Keratinocyte (primary cell): ENCODE measurements around the gene ITSN1. TPM values are rescaled to one million over a fixed set of nuclear protein-coding genes. Genes with fewer than 3 reads are reported as not detected.

Experiments used
- DNase-seq: peaks from one replicate; pipeline ENCODE4 v3.0.0-alpha.2; 2011; ENCODE audit warnings: low read depth, missing footprints, low spot score
- FAIRE-seq: peaks from 2 replicates; lab custom pipeline; 2011; peaks lifted over from hg19 to GRCh38; lab: Jason Lieb, UNC
- H2AFZ ChIP-seq: 2 replicates; pipeline ENCODE4 v1.6.0; 2012; ENCODE audit warnings: low read length, control low read depth, inconsistent platforms; ENCODE audit not compliant: control insufficient read depth
- H3K27ac ChIP-seq: 2 replicates; pipeline ENCODE4 v1.5.1; 2011; ENCODE audit warnings: low read length; ENCODE audit not compliant: control insufficient read depth, insufficient read depth
- H3K27me3 ChIP-seq: 3 replicates; pipeline ENCODE4 v1.6.0; 2011; ENCODE audit warnings: low read length; ENCODE audit not compliant: control insufficient read depth, insufficient read depth; ENCODE audit errors: extremely low read depth
- H3K36me3 ChIP-seq, 2 experiments: 2 replicates in 1 of 2; 3 replicates in 1 of 2; pipeline ENCODE4 v1.5.1; 2011; ENCODE audit warnings: low read length in 2 of 2, mild to moderate bottlenecking in 1 of 2; ENCODE audit not compliant: control insufficient read depth in 2 of 2, insufficient read depth in 2 of 2; ENCODE audit errors: extremely low read depth in 1 of 2
- H3K4me1 ChIP-seq: 3 replicates; pipeline ENCODE4 v1.5.1; 2011; ENCODE audit warnings: low read length; ENCODE audit not compliant: control insufficient read depth, insufficient read depth; ENCODE audit errors: extremely low read depth
- H3K4me2 ChIP-seq: 3 replicates; pipeline ENCODE4 v1.6.0; 2011; ENCODE audit warnings: low read depth, low read length; ENCODE audit not compliant: control insufficient read depth, insufficient read depth; ENCODE audit errors: extremely low read depth
- H3K4me3 ChIP-seq, 3 experiments: fragments of 200-600 bp in 1 of 3; sonication (generic) in 1 of 3; 2 replicates in 2 of 3; 3 replicates in 1 of 3; pipeline ENCODE4 v1.5.1; 2011 to 2016; ENCODE audit warnings: low read length in 3 of 3, mild to moderate bottlenecking in 3 of 3, control low read depth in 2 of 3, inconsistent platforms in 1 of 3, low read depth in 1 of 3, mixed read lengths in 1 of 3, mixed run types in 1 of 3, moderate library complexity in 1 of 3; ENCODE audit not compliant: control insufficient read depth in 2 of 3, insufficient read depth in 2 of 3; ENCODE audit errors: extremely low read depth in 1 of 3
- H3K79me2 ChIP-seq: 2 replicates; pipeline ENCODE4 v1.6.0; 2012; ENCODE audit warnings: low read length; ENCODE audit not compliant: control insufficient read depth, insufficient read depth
- H3K9ac ChIP-seq: 3 replicates; pipeline ENCODE4 v1.6.0; 2011; ENCODE audit warnings: low read length; ENCODE audit not compliant: control insufficient read depth, insufficient read depth; ENCODE audit errors: extremely low read depth
- H3K9me1 ChIP-seq: 3 replicates; pipeline ENCODE4 v1.6.0; 2011; ENCODE audit warnings: low read length; ENCODE audit not compliant: control insufficient read depth, insufficient read depth; ENCODE audit errors: extremely low read depth
- H3K9me3 ChIP-seq: 2 replicates; pipeline ENCODE4 v1.5.1; 2012; ENCODE audit warnings: low read depth, low read length; ENCODE audit not compliant: control insufficient read depth
- H4K20me1 ChIP-seq: 3 replicates; pipeline ENCODE4 v1.6.0; 2011; ENCODE audit warnings: low read length; ENCODE audit not compliant: control insufficient read depth, insufficient read depth; ENCODE audit errors: extremely low read depth
- CTCF ChIP-seq, 3 experiments: IDR thresholded peaks in 1 of 3; conservative IDR thresholded peaks in 1 of 3; optimal IDR thresholded peaks in 1 of 3; 2 replicates in 2 of 3; 3 replicates in 1 of 3; pipeline versions ENCODE3 to v1.5.1; 2011; ENCODE audit warnings: low read length in 3 of 3, mild to moderate bottlenecking in 3 of 3, moderate library complexity in 2 of 3, control low read depth in 1 of 3, inconsistent platforms in 1 of 3; ENCODE audit not compliant: insufficient read depth in 2 of 3; ENCODE audit errors: extremely low read depth in 1 of 3
- EZH2 ChIP-seq: IDR thresholded peaks from one replicate; pipeline ENCODE4 v1.6.1; 2012; ENCODE audit warnings: inconsistent platforms, mild to moderate bottlenecking, low read length, moderate library complexity
- dilution Hi-C: fragments of 300-500 bp; cut with MboI; formaldehyde crosslinking; loops from one replicate; pipeline ENCODE4 v1.7.0; 2020; ENCODE audit warnings: low sequenced_read_pairs; ENCODE audit not compliant: extremely low pct_ligation_motif_present
- polyA plus RNA-seq, 5 experiments: library from polyadenylated mRNA; depleted of rRNA in 3 of 5; stranded (reverse) in 3 of 5; stranded (forward) in 1 of 5; unstranded in 1 of 5; fragments of >200 nt; gene quantifications; 1 replicate in 1 of 5; 2 replicates in 3 of 5; 3 replicates in 1 of 5; pipeline versions ENCODE4 v1.2.1 to v1.2.3, GENCODE V29; 2011 to 2012; ENCODE audit warnings: missing spikeins in 2 of 5, low read depth in 1 of 5, low replicate concordance in 1 of 5

Gene ITSN1
- polyA plus RNA-seq, 1 donor (not counting 4 experiments of a cell fraction or from before 2014, with no cell fraction given), result 34.3 TPM

- Histone ChIP-seq H3K9me1 (no peaks in the 10 kb centered on the region), H3K4me2 (peak overlapping the region; percentile 80), H3K27me3 (no peaks in the 10 kb centered on the region), H3K4me3 (peak overlapping the region; percentile 88 to 96 (median 91)), H3K79me2 (peaks cover 67% of the 10 kb centered on the region), H2AFZ (peak overlapping the region; percentile 99), H3K27ac (peak overlapping the region; percentile 93), H3K9ac (peak overlapping the region; percentile 93), H3K4me1 (peaks cover 21% of the 10 kb centered on the region), H3K9me3 (no peaks in the 10 kb centered on the region), H4K20me1 (no peaks in the 10 kb centered on the region), H3K36me3 (no peaks in the 10 kb centered on the region)
- dilution Hi-C loops, result no loop called here
- no peak for FAIRE-seq
- TF ChIP-seq CTCF (optimal IDR thresholded peaks at IDR 0.05 in 1 of 3, IDR thresholded peaks at IDR 0.05 in 1 of 3, conservative IDR thresholded peaks at IDR 0.05 in 1 of 3; ENCODE audit: extremely low read depth in 1 of 3, insufficient read depth in 2 of 3, low read length in 3 of 3), result no peak
- TF ChIP-seq EZH2, result no peak
- DNase-seq, result no peak
Measured at GRCh38 chr21:33640697-33641351, 1.5 kb upstream of the ITSN1 start.

GRCh38 chr21:33641352-33642026 lies 812 bp upstream of the ITSN1 start, which contains the start of gene CRYZL1:
TSS of gene CRYZL1 (minus strand) at chr21:33641741. CDS start at chr21:33631551, 10,190 bp downstream.
- Histone ChIP-seq H3K9me3 (no peaks in the 10 kb centered on the region), H3K27me3 (no peaks in the 10 kb centered on the region), H4K20me1 (no peaks in the 10 kb centered on the region), H2AFZ (peak within 1 kb of the TSS; percentile 99), H3K4me3 (peak within 1 kb of the TSS; percentile 88 to 96 (median 91)), H3K36me3 (no peaks in the 10 kb centered on the region), H3K4me2 (peak within 1 kb of the TSS; percentile 80), H3K27ac (peak within 1 kb of the TSS; percentile 93), H3K79me2 (peaks cover 71% of the 10 kb centered on the region), H3K9me1 (no peaks in the 10 kb centered on the region), H3K4me1 (peaks cover 26% of the 10 kb centered on the region), H3K9ac (peak within 1 kb of the TSS; percentile 93)
- DNase-seq (peak; percentile 99), FAIRE-seq (peak; percentile 91)
- dilution Hi-C loops, result no loop called here
- TF ChIP-seq CTCF (optimal IDR thresholded peaks at IDR 0.05 in 1 of 3, IDR thresholded peaks at IDR 0.05 in 1 of 3, conservative IDR thresholded peaks at IDR 0.05 in 1 of 3; ENCODE audit: extremely low read depth in 1 of 3, insufficient read depth in 2 of 3, low read length in 3 of 3), result no peak
- no peak for TF ChIP-seq EZH2
